Endothelial cell of umbilical vein (primary cell): ENCODE data around the gene C1R. TPM values are rescaled to one million over a fixed set of nuclear protein-coding genes. Genes with fewer than 3 reads are reported as not detected.

Experiments
- BruUV-seq: library from RNA; stranded (reverse); fragments of 400-500 nt; replicated peaks from 2 replicates; lab custom pipeline; 2021; lab: Mats Ljungman, UMichigan
- CTCF ChIA-PET: fragments of 300-600, 350-600 bp; sonication (Branson Sonifier 250); formaldehyde crosslinking; loops from one replicate; lab custom pipeline; 2021; ENCODE audit warnings: antibody characterized with exemption, inconsistent platforms; lab: Charles Lee
- POLR2A ChIA-PET: fragments of 300-600, 350-600 bp; sonication (Branson Sonifier 250); formaldehyde crosslinking; loops from one replicate; lab custom pipeline; 2021; ENCODE audit warnings: antibody characterized with exemption, inconsistent platforms; lab: Charles Lee
- DNase-seq: peaks from one replicate; pipeline ENCODE4 v3.0.0-alpha.2; 2011; ENCODE audit warnings: low read depth, low spot score
- FAIRE-seq: peaks from 2 replicates; lab custom pipeline; 2011; peaks lifted over from hg19 to GRCh38; lab: Jason Lieb, UNC
- H2AFZ ChIP-seq: 2 replicates; pipeline ENCODE4 v1.6.0; 2012; ENCODE audit warnings: low read depth, low read length, control low read depth, inconsistent platforms
- H3K27ac ChIP-seq: 2 replicates; pipeline ENCODE4 v1.5.1; 2011; ENCODE audit warnings: low read depth, mild to moderate bottlenecking, control low read depth, low read length, moderate library complexity; ENCODE audit not compliant: insufficient read depth
- H3K27me3 ChIP-seq, 2 experiments: 2 replicates each; pipeline versions ENCODE4 v1.6.0 to v1.6.1; 2011; ENCODE audit warnings: low read length in 2 of 2, mixed read lengths in 1 of 2; ENCODE audit not compliant: control insufficient read depth in 2 of 2, insufficient read depth in 2 of 2
- H3K36me3 ChIP-seq, 2 experiments: 2 replicates in 1 of 2; 3 replicates in 1 of 2; pipeline ENCODE4 v1.5.1; 2011; ENCODE audit warnings: low read length in 2 of 2, mild to moderate bottlenecking in 1 of 2, moderate library complexity in 1 of 2; ENCODE audit not compliant: control insufficient read depth in 2 of 2, insufficient read depth in 2 of 2; ENCODE audit errors: extremely low read depth in 1 of 2
- H3K4me1 ChIP-seq: 3 replicates; pipeline ENCODE4 v1.5.1; 2011; ENCODE audit warnings: mild to moderate bottlenecking, low read length; ENCODE audit not compliant: control insufficient read depth, insufficient read depth; ENCODE audit errors: extremely low read depth
- H3K4me2 ChIP-seq: 2 replicates; pipeline ENCODE4 v1.6.1; 2011; ENCODE audit warnings: low read length, control low read depth, mixed read lengths; ENCODE audit not compliant: insufficient read depth
- H3K4me3 ChIP-seq, 3 experiments: fragments of 200-600 bp in 1 of 3; sonication (generic), shearing (Covaris generic) in 1 of 3; replicated peaks in 1 of 3; 2 replicates each; pipeline ENCODE4 v1.5.1; 2011 to 2016; ENCODE audit warnings: control low read depth in 3 of 3, low read length in 3 of 3, mild to moderate bottlenecking in 2 of 3, inconsistent platforms in 1 of 3, low read depth in 1 of 3, moderate library complexity in 1 of 3; ENCODE audit not compliant: insufficient read depth in 1 of 3
- H3K79me2 ChIP-seq: 2 replicates; pipeline ENCODE4 v1.6.0; 2012; ENCODE audit warnings: low read length, inconsistent platforms; ENCODE audit not compliant: control insufficient read depth, insufficient read depth
- H3K9ac ChIP-seq: replicated peaks from 2 replicates; pipeline ENCODE3; 2011; ENCODE audit warnings: low read length, control low read depth; ENCODE audit not compliant: insufficient read depth; ENCODE audit errors: extremely low read depth
- H3K9me1 ChIP-seq: replicated peaks from 3 replicates; pipeline ENCODE4 v1.6.0; 2011; ENCODE audit warnings: mild to moderate bottlenecking, low read length; ENCODE audit not compliant: control insufficient read depth, insufficient read depth; ENCODE audit errors: extremely low read depth
- H3K9me3 ChIP-seq: replicated peaks from 2 replicates; pipeline ENCODE4 v1.5.1; 2012; ENCODE audit warnings: low read length, inconsistent platforms; ENCODE audit not compliant: control insufficient read depth, insufficient read depth
- H4K20me1 ChIP-seq: replicated peaks from 2 replicates; pipeline ENCODE3; 2011; ENCODE audit warnings: mild to moderate bottlenecking, low read length; ENCODE audit not compliant: control insufficient read depth, insufficient read depth; ENCODE audit errors: extremely low read depth
- CTCF ChIP-seq, 2 donors: IDR thresholded peaks; 1 replicate in 1 of 2; 2 replicates in 1 of 2; pipeline ENCODE4 v1.5.1; 2011; ENCODE audit warnings: low read length in 2 of 2, mild to moderate bottlenecking in 2 of 2, moderate library complexity in 2 of 2, control low read depth in 1 of 2, inconsistent platforms in 1 of 2, low read depth in 1 of 2; ENCODE audit not compliant: insufficient read depth in 1 of 2; ENCODE audit errors: extremely low read depth in 1 of 2
- EZH2 ChIP-seq: IDR thresholded peaks from 2 replicates; pipeline ENCODE4 v1.6.1; 2012; ENCODE audit warnings: borderline replicate concordance, low read depth, mild to moderate bottlenecking, moderate library complexity, low read length, inconsistent platforms; ENCODE audit not compliant: severe bottlenecking
- FOS ChIP-seq: IDR thresholded peaks from 2 replicates; pipeline ENCODE4 v1.6.1; 2011; ENCODE audit warnings: mild to moderate bottlenecking, low read length, moderate library complexity, borderline replicate concordance; ENCODE audit not compliant: insufficient read depth
- GATA2 ChIP-seq: IDR thresholded peaks from 2 replicates; pipeline ENCODE4 v1.7.0; 2011; ENCODE audit warnings: low read depth, mild to moderate bottlenecking, moderate library complexity, mixed read lengths, low read length; ENCODE audit not compliant: insufficient read length, insufficient read depth
- JUN ChIP-seq: IDR thresholded peaks from 2 replicates; pipeline ENCODE4 v1.6.1; 2011; ENCODE audit warnings: borderline replicate concordance, low read depth; ENCODE audit not compliant: insufficient read length, insufficient read depth
- MYC ChIP-seq: IDR thresholded peaks from one replicate; pipeline ENCODE4 v1.6.1; 2011; ENCODE audit warnings: mild to moderate bottlenecking, low read depth, low read length
- POLR2A ChIP-seq: IDR thresholded peaks from 2 replicates; pipeline ENCODE4 v1.6.1; 2012; ENCODE audit warnings: low read depth, mild to moderate bottlenecking, control low read depth, low read length
- POLR2AphosphoS5 ChIP-seq: IDR thresholded peaks from 2 replicates; pipeline ENCODE4 v1.6.1; 2012; ENCODE audit warnings: low read depth, mild to moderate bottlenecking, control low read depth, low read length, moderate library complexity; ENCODE audit not compliant: insufficient read depth
- dilution Hi-C: fragments of 300-500 bp; cut with MboI; formaldehyde crosslinking; loops from one replicate; pipeline ENCODE4 v1.15.0; 2019; ENCODE audit warnings: low sequenced_read_pairs; ENCODE audit not compliant: extremely low pct_ligation_motif_present
- intact Hi-C: fragments of 100-400 bp; cut with micrococcal nuclease; formaldehyde crosslinking; loops from one replicate; pipeline ENCODE4 v1.10.0; 2022
- polyA plus RNA-seq, 4 experiments: library from polyadenylated mRNA; depleted of rRNA in 3 of 4; stranded (reverse) in 3 of 4; unstranded in 1 of 4; fragments of >200 nt; gene quantifications; 2 replicates each; pipeline versions ENCODE4 v1.2.1 to v1.2.3, GENCODE V29; 2011 to 2012; ENCODE audit warnings: missing spikeins in 1 of 4
- total RNA-seq: library from RNA; stranded (reverse); gene quantifications from 2 replicates; pipeline ENCODE4 v1.2.3, GENCODE V29; 2021
- TF ChIP-seq, protein P1 (sequence below): IDR thresholded peaks from 2 replicates; pipeline ENCODE4 v1.6.1; 2011; ENCODE audit not compliant: insufficient read depth, insufficient read length

The C1R gene
- total and polyA plus RNA-seq, 2 donors (not counting 3 experiments of a cell fraction or from before 2014, with no cell fraction given), result 3.6 to 5.8 TPM

- TF ChIP-seq MYC (no peak), EZH2 (no peak), POLR2AphosphoS5 (no peak), FOS (no peak), GATA2 (no peak), CTCF (IDR thresholded peaks at IDR 0.05; ENCODE audit: extremely low read depth in 1 of 2, insufficient read depth in 1 of 2, low read depth in 1 of 2, low read length in 2 of 2) (no peak), JUN (no peak), POLR2A (no peak)
- TF ChIP-seq, protein P1, sequence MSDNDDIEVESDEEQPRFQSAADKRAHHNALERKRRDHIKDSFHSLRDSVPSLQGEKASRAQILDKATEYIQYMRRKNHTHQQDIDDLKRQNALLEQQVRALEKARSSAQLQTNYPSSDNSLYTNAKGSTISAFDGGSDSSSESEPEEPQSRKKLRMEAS, result no peak
- dilution Hi-C loops, result no loop called here
- peaks cover 14% of the 10 kb centered on the region for H3K4me1 ChIP-seq
- H3K9ac ChIP-seq, result no peak overlapping the region
- FAIRE-seq (no peak), DNase-seq (no peak)
- H3K79me2 ChIP-seq, result no peaks in the 10 kb centered on the region
- intact Hi-C loops, result no loop called here
- H3K9me1 ChIP-seq, result no peaks in the 10 kb centered on the region
- CTCF ChIA-PET, result interaction anchor here (1.2 to 2.1 kb wide), 2 partner anchors 10 to 174 kb away, joined by 3 to 7 read pairs; partner anchors contain the start of gene C1RL
- no peak overlapping the region for H3K27ac ChIP-seq
- H3K36me3 ChIP-seq, result no peaks in the 10 kb centered on the region
- no TSS peak for BruUV-seq
- no peaks in the 10 kb centered on the region for H3K9me3 ChIP-seq
- POLR2A ChIA-PET, result interaction anchor here (0.6 kb wide), 1 partner anchor 818 kb away, joined by 4 read pairs; no protein-coding TSS in a partner anchor
- H2AFZ ChIP-seq, result no peak overlapping the region
- H3K4me3 ChIP-seq, result no peak overlapping the region
- no peaks in the 10 kb centered on the region for H4K20me1 ChIP-seq
- H3K4me2 ChIP-seq, result no peak overlapping the region
- no peaks in the 10 kb centered on the region for H3K27me3 ChIP-seq
These were observed 26.6 kb upstream of the C1R start for GRCh38 chr12:7118881-7119280.
